ENCODE measurements around the gene CERS6. TPM values are rescaled to one million over a fixed set of nuclear protein-coding genes. Genes with fewer than 3 reads are reported as not detected.

CERS6 gene
- total RNA-seq, 1 donor from 2014 or later = 66.5 TPM

- no peak for DNase-seq (ENCODE audit: low spot score in 2 of 2, unreplicated experiment in 2 of 2)
- no peak for TF ChIP-seq CTCF (IDR thresholded peaks at IDR 0.05; ENCODE audit: unreplicated experiment)
- Mint-ChIP-seq H3K27ac (no peak overlapping the region), H3K4me1 (peaks cover 56% of the 10 kb centered on the region), H3K4me3 (no peak overlapping the region), H3K9me3 (peaks cover 4% of the 10 kb centered on the region), H3K36me3 (no peaks in the 10 kb centered on the region), H3K27me3 (ENCODE audit: low read depth) (no peaks in the 10 kb centered on the region)
Observed at GRCh38 chr2:168431301-168432024, 24.6 kb upstream of the CERS6 start.

- Mint-ChIP-seq H3K36me3 (no peaks in the 10 kb centered on the region), H3K27me3 (ENCODE audit: low read depth) (no peaks in the 10 kb centered on the region), H3K4me1 (peaks cover 62% of the 10 kb centered on the region), H3K9me3 (peaks cover 4% of the 10 kb centered on the region), H3K27ac (no peak overlapping the region), H3K4me3 (no peak overlapping the region)
- no peak for TF ChIP-seq CTCF (IDR thresholded peaks at IDR 0.05; ENCODE audit: unreplicated experiment)
- DNase-seq (ENCODE audit: low spot score in 2 of 2, unreplicated experiment in 2 of 2) = no peak
Observed at GRCh38 chr2:168432100-168432499, 24.0 kb upstream of the CERS6 start.

GRCh38 chr2:168432565-168433186 is 23.4 kb upstream of the CERS6 start:
- Mint-ChIP-seq H3K27me3 (ENCODE audit: low read depth) (no peaks in the 10 kb centered on the region), H3K27ac (peak overlapping the region; percentile 3), H3K4me1 (peaks cover 62% of the 10 kb centered on the region), H3K9me3 (peaks cover 4% of the 10 kb centered on the region), H3K4me3 (no peak overlapping the region), H3K36me3 (no peaks in the 10 kb centered on the region)
- no peak for DNase-seq (ENCODE audit: low spot score in 2 of 2, unreplicated experiment in 2 of 2)
- no peak for TF ChIP-seq CTCF (IDR thresholded peaks at IDR 0.05; ENCODE audit: unreplicated experiment)

GRCh38 chr2:168433527-168433926 is 22.5 kb upstream of the CERS6 start:
- DNase-seq (ENCODE audit: low spot score in 2 of 2, unreplicated experiment in 2 of 2) = no peak
- Mint-ChIP-seq H3K27ac (no peak overlapping the region), H3K4me3 (no peak overlapping the region), H3K4me1 (peaks cover 69% of the 10 kb centered on the region), H3K27me3 (ENCODE audit: low read depth) (no peaks in the 10 kb centered on the region), H3K9me3 (peaks cover 4% of the 10 kb centered on the region), H3K36me3 (no peaks in the 10 kb centered on the region)
- TF ChIP-seq CTCF (IDR thresholded peaks at IDR 0.05; ENCODE audit: unreplicated experiment) = no peak

- no peak overlapping the region for H3K4me3 Mint-ChIP-seq
- H3K27ac Mint-ChIP-seq = peak overlapping the region; percentile 89
- no peak for TF ChIP-seq CTCF (IDR thresholded peaks at IDR 0.05; ENCODE audit: unreplicated experiment)
- H3K4me1 Mint-ChIP-seq = peaks cover 75% of the 10 kb centered on the region
- H3K36me3 Mint-ChIP-seq = no peaks in the 10 kb centered on the region
- H3K27me3 Mint-ChIP-seq (ENCODE audit: low read depth) = no peaks in the 10 kb centered on the region
- peaks cover under 1% of the 10 kb centered on the region for H3K9me3 Mint-ChIP-seq
- DNase-seq (ENCODE audit: low spot score in 2 of 2, unreplicated experiment in 2 of 2) = peak; percentile 37 to 73
Observed at GRCh38 chr2:168434146-168434545, 21.9 kb upstream of the CERS6 start.
